Measurements from ENCODE around the gene PCOLCE2. TPM values are rescaled to one million over a fixed set of nuclear protein-coding genes. Genes with fewer than 3 reads are reported as not detected.

Gene PCOLCE2
- total and polyA plus RNA-seq, 2 donors (not counting 3 experiments of a cell fraction or from before 2014, with no cell fraction given), result not detected

DNA sequence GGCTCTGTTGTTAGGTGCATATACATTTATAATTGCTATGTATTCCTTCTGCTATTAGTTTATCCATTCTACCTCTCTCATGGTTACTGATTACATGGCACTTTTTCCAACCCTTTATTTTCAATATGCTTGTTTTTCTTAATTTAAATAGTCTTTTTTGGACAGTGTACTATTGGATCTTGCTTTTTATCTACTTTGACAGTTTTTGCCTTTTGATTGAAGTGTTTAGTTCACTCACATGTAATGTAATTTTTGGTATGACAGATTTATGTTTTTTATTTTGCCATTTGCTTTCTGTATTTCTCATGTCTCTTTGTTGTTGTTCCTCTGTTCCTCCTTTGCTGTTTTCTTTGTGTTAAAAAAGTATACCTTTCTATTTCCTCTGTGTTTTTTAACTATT lies 120.5 kb downstream of the PCOLCE2 start:
- dilution Hi-C loops (cut with MboI; ENCODE audit: extremely low pct_ligation_motif_present, low sequenced_read_pairs) (no loop called here), intact Hi-C loops (cut with micrococcal nuclease) (no loop called here)
- Histone ChIP-seq H3K79me2 (ENCODE audit: control insufficient read depth, insufficient read depth, low read length) (no peaks in the 10 kb centered on the region), H3K4me1 (ENCODE audit: control insufficient read depth, extremely low read depth, insufficient read depth, low read length) (no peaks in the 10 kb centered on the region), H3K9ac (replicated peaks; ENCODE audit: extremely low read depth, insufficient read depth, low read length) (no peak overlapping the region), H3K36me3 (ENCODE audit: control insufficient read depth in 2 of 2, extremely low read depth in 1 of 2, insufficient read depth in 2 of 2, low read length in 2 of 2) (no peaks in the 10 kb centered on the region), H3K4me3 (replicated peaks in 1 of 3; ENCODE audit: insufficient read depth in 1 of 3, low read depth in 1 of 3, low read length in 3 of 3) (no peak overlapping the region), H3K9me3 (replicated peaks; ENCODE audit: control insufficient read depth, insufficient read depth, low read length) (no peaks in the 10 kb centered on the region), H3K27ac (ENCODE audit: insufficient read depth, low read depth, low read length) (no peak overlapping the region), H3K9me1 (replicated peaks; ENCODE audit: control insufficient read depth, extremely low read depth, insufficient read depth, low read length) (no peaks in the 10 kb centered on the region), H2AFZ (ENCODE audit: low read depth, low read length) (no peak overlapping the region), H3K27me3 (ENCODE audit: control insufficient read depth in 2 of 2, insufficient read depth in 2 of 2, low read length in 2 of 2) (no peaks in the 10 kb centered on the region), H3K4me2 (ENCODE audit: insufficient read depth, low read length) (no peak overlapping the region), H4K20me1 (replicated peaks; ENCODE audit: control insufficient read depth, extremely low read depth, insufficient read depth, low read length) (no peaks in the 10 kb centered on the region)
- TF ChIP-seq POLR2A (IDR thresholded peaks at IDR 0.05; ENCODE audit: low read depth, low read length) (no peak), GATA2 (IDR thresholded peaks at IDR 0.05; ENCODE audit: insufficient read depth, insufficient read length, low read depth, low read length) (no peak), POLR2AphosphoS5 (IDR thresholded peaks at IDR 0.05; ENCODE audit: insufficient read depth, low read depth, low read length) (no peak), MYC (IDR thresholded peaks at IDR 0.05; ENCODE audit: low read depth, low read length) (no peak), EZH2 (IDR thresholded peaks at IDR 0.05; ENCODE audit: borderline replicate concordance, low read depth, low read length, severe bottlenecking) (no peak), JUN (IDR thresholded peaks at IDR 0.05; ENCODE audit: borderline replicate concordance, insufficient read depth, insufficient read length, low read depth) (no peak)
- no TSS peak for BruUV-seq (replicated peaks)
- FAIRE-seq, result no peak
- CTCF ChIA-PET, result no interaction called here
- POLR2A ChIA-PET, result no interaction called here
- DNase-seq (ENCODE audit: low read depth, low spot score), result no peak

Small RNA genes within 50 kb of the gene (small RNA-seq; reads per million reads assigned to genes)
- gene RNU7-47P (ENCODE audit: insufficient read depth, insufficient read length, low read depth, low replicate concordance), result not detected

Other genes starting within 250 kb of the PCOLCE2 start
- 5.6 and 5.9 TPM in 2 replicates for gene TRPC1, start 165.0 kb downstream of the PCOLCE2 start, total RNA-seq
- 3.0 and 3.5 TPM in 2 replicates for gene TRPC1, start 165.0 kb downstream of the PCOLCE2 start, polyA plus RNA-seq
- gene PAQR9, start 74.6 kb upstream of the PCOLCE2 start, total RNA-seq, result not detected in 2 replicates
- not detected in 2 replicates for gene PAQR9, start 74.6 kb upstream of the PCOLCE2 start, polyA plus RNA-seq
- gene U2SURP, start 112.5 kb upstream of the PCOLCE2 start, total RNA-seq, result 85.2 and 92.4 TPM in 2 replicates
- 8.0 and 12.6 TPM in 2 replicates for gene U2SURP, start 112.5 kb upstream of the PCOLCE2 start, polyA plus RNA-seq
- 2.5 and 6.5 TPM in 2 replicates for gene CHST2, start 230.7 kb upstream of the PCOLCE2 start, total RNA-seq
- gene CHST2, start 230.7 kb upstream of the PCOLCE2 start, polyA plus RNA-seq, result 4.3 and 5.2 TPM in 2 replicates

All from endothelial cell of umbilical vein (primary cell).